Nephron progenitor cell (in vitro differentiated cells): Measurements from ENCODE around the gene MATN1.

Source experiments
- DNase-seq: peaks from one replicate; pipeline ENCODE4 v3.0.0; 2021
- H3K27ac Mint-ChIP-seq: 2 replicates; pipeline ENCODE4 v1.8.0; 2021; ENCODE audit warnings: mild to moderate bottlenecking, moderate library complexity, mixed read lengths
- H3K27me3 Mint-ChIP-seq: 2 replicates; pipeline ENCODE4 v1.8.0; 2021; ENCODE audit warnings: mild to moderate bottlenecking, low read depth, mixed read lengths; ENCODE audit not compliant: poor library complexity
- H3K36me3 Mint-ChIP-seq: 2 replicates; pipeline ENCODE4 v1.8.0; 2021; ENCODE audit warnings: low read depth, mixed read lengths
- H3K4me1 Mint-ChIP-seq: 2 replicates; pipeline ENCODE4 v1.8.0; 2021; ENCODE audit warnings: mixed read lengths
- H3K4me3 Mint-ChIP-seq: 2 replicates; pipeline ENCODE4 v1.8.0; 2021; ENCODE audit warnings: mild to moderate bottlenecking, moderate library complexity, mixed read lengths
- H3K9me3 Mint-ChIP-seq: 2 replicates; pipeline ENCODE4 v1.8.0; 2021; ENCODE audit warnings: mild to moderate bottlenecking, moderate library complexity, mixed read lengths
- TF ChIP-seq, protein P1 (sequence below): fragments of 200-600 bp; sonication (generic); IDR thresholded peaks from 2 replicates; pipeline ENCODE4 v1.5.0; 2021; ENCODE audit warnings: antibody characterized with exemption

Gene MATN1

DNA sequence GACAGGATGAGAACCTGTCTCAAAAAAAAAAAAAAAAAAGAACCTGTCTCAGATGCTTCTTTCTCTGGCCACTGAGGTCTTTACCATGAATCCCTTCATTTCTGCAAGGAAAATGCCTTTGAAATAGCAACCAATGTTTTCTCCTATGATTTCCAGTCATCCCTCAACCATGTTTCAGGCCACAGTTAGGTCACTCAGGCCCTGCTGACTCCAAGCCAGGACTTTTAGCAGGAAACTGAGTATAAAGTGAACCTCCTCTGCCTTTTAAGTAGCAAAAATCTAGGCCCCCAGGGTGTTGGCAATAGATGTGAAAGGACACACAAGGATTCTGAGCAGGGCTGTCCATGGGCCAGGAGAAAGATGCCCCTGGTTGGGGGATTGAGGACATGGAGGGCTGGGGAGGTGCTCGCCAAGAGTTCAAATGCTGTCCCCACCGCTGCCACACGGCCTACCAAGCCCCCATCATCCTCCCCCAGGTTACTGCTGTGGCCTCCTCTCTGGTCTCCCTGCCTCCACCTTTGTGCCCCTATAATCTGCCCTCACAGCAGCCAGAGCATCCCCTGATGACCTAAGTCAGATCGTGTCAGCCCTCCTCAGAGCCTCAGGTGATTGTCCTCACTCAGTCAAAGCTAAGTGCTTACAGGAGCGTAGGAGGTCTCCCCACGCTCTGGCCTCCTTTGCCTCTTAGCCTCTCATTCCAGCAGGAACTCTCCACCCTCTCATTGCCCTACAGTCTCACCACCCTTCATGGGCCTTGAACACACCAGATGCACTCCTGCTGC is 54.6 kb downstream of the MATN1 start:
- no peak for DNase-seq
- H3K4me3 Mint-ChIP-seq, result no peak overlapping the region
- peaks cover 3% of the 10 kb centered on the region for H3K36me3 Mint-ChIP-seq
- peaks cover 11% of the 10 kb centered on the region for H3K9me3 Mint-ChIP-seq
- peaks cover 47% of the 10 kb centered on the region for H3K4me1 Mint-ChIP-seq
- no peak overlapping the region for H3K27ac Mint-ChIP-seq
- TF ChIP-seq, protein P1, sequence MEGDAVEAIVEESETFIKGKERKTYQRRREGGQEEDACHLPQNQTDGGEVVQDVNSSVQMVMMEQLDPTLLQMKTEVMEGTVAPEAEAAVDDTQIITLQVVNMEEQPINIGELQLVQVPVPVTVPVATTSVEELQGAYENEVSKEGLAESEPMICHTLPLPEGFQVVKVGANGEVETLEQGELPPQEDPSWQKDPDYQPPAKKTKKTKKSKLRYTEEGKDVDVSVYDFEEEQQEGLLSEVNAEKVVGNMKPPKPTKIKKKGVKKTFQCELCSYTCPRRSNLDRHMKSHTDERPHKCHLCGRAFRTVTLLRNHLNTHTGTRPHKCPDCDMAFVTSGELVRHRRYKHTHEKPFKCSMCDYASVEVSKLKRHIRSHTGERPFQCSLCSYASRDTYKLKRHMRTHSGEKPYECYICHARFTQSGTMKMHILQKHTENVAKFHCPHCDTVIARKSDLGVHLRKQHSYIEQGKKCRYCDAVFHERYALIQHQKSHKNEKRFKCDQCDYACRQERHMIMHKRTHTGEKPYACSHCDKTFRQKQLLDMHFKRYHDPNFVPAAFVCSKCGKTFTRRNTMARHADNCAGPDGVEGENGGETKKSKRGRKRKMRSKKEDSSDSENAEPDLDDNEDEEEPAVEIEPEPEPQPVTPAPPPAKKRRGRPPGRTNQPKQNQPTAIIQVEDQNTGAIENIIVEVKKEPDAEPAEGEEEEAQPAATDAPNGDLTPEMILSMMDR, result no peak
- H3K27me3 Mint-ChIP-seq, result peaks cover 12% of the 10 kb centered on the region

DNA sequence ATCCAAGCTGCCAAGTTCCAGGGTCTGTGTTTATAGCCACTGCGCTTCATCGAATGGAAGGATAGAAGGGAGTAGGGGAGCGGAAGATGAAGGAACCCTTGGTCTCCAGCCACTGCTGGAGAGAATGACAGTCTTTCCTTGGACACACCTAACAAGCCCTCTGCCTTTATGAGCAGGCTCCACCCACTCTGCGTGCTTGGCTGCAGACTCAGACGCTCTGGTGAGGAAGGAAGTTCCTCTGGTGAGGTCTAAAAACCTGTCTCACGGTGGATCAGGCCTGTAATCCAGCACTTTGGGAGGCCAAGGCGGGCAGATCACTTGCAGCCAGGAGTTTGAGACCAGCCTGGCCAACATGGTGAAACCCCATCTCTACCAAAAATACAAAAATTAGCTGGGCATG is 55.4 kb downstream of the MATN1 start:
- Mint-ChIP-seq H3K4me1 (peaks cover 54% of the 10 kb centered on the region), H3K9me3 (peaks cover 4% of the 10 kb centered on the region), H3K36me3 (no peaks in the 10 kb centered on the region), H3K27me3 (peaks cover 9% of the 10 kb centered on the region), H3K4me3 (no peak overlapping the region), H3K27ac (no peak overlapping the region)
- TF ChIP-seq, protein P1, result no peak
- DNase-seq, result no peak

DNA sequence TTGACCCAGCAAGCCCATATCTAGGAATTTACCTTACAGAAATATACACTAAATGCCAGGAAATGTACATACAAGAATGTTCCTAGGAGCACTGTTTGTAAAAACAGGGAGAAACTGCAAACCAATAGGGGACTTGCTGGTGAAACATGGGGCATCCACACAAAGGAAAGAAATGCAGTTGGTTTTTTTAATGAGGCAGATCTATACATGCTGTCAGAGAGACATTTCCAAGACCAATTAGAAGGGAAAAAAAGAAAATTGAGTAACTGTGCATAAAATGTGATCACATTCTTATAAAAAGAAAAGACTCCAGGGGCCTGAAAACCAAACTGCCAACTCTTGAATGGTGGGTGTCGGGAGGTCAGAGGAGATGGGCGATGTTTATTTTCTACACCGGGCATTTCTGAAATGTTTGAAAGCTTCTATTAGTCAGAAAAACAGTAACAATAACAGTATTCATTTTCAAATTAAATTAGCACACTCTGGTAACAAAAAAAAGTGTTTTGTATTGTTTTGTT is 56.6 kb downstream of the MATN1 start:
- Mint-ChIP-seq H3K4me1 (peaks cover 66% of the 10 kb centered on the region), H3K27me3 (peaks cover 13% of the 10 kb centered on the region), H3K4me3 (no peak overlapping the region), H3K9me3 (no peaks in the 10 kb centered on the region), H3K36me3 (no peaks in the 10 kb centered on the region), H3K27ac (no peak overlapping the region)
- no peak for DNase-seq
- TF ChIP-seq, protein P1, result no peak

DNA sequence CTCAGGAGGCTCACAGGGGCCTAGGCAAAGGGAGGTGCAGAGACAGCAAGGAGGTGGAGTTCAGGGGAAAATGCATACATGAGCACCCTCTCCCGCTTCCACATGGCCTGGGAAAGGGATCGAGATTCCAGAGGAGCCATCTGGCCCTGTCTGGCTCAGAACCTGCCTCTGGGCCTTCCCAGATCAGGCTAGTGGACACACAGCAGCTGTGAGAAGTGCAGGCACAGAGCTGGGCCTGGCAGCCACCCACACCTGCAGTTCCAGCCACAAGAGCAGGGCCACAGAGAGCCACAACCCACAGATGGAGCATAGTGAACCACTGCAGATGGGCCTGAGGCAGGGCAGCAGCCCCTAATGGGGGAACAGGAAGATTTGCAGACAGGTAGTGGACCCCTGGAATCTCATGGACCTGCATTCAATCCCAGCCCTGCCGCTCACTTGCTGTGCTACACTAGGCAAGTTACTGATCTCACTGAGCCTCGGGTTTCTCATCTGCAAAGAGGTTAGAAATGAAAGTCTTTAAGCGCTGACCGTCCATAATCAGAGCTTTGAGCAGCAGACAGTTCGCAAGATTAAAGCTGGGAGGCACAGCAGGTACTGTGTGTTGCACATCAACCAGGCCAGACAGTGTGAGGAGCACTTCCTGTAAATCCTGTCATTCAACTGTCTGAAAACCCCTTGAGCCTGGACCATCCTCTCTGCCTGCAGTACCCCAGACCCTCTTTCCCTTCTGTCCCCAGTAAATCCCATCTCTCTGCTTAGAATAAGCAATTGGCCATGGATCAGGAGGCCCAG is 58.0 kb downstream of the MATN1 start:
- H3K9me3 Mint-ChIP-seq, result no peaks in the 10 kb centered on the region
- no peak overlapping the region for H3K27ac Mint-ChIP-seq
- TF ChIP-seq, protein P1, result no peak
- H3K4me1 Mint-ChIP-seq, result peaks cover 70% of the 10 kb centered on the region
- no peaks in the 10 kb centered on the region for H3K36me3 Mint-ChIP-seq
- DNase-seq, result no peak
- no peak overlapping the region for H3K4me3 Mint-ChIP-seq
- peaks cover 13% of the 10 kb centered on the region for H3K27me3 Mint-ChIP-seq

DNA sequence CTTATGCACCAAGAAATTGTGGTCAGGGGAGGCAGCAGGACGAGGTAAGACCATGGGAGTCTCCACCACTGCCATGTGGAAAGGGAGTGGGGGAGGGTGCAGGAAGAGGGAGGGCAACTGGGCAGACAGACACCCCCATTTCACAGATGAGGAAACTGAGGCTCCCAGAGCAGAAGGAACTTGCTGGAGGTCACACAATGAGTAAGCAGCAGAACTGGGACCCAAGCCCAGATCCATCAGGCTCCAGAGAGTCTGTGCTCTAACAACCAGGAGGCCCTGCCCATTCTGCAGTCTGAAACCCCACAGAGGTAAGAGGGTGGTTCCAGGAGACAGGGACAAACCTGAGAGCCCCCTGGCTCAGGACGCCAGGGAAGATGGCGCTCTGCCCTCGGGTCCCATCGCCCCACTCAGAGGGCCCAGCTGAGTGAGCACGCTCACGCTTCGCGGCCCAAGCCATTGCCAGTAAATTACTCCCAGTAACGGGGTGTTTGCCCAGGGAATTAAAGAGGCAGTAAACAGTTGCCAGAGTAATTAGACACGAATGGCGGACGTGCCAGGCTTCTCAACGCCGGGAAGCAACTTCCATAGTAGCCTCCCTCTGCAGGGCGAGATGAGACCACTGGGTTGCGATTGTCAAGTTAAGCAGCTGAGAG is 59.2 kb downstream of the MATN1 start:
- Mint-ChIP-seq H3K27me3 (peaks cover 10% of the 10 kb centered on the region), H3K27ac (no peak overlapping the region), H3K4me3 (no peak overlapping the region), H3K36me3 (no peaks in the 10 kb centered on the region), H3K4me1 (peaks cover 70% of the 10 kb centered on the region), H3K9me3 (no peaks in the 10 kb centered on the region)
- DNase-seq, result no peak
- TF ChIP-seq, protein P1, result no peak
